DND-41 (cell line): ENCODE data around the gene RPGRIP1L.

ENCODE experiments used
- ATAC-seq: fragments of 200-7000 bp; cut with Tn5 transposase; 3 replicates; pipeline ENCODE4 v1.9.1; 2021; ENCODE audit warnings: low read depth; ENCODE audit not compliant: insufficient read depth
- DNase-seq: peaks from one replicate; pipeline ENCODE4 v3.0.0-alpha.2; 2020
- H2AFZ ChIP-seq: 2 replicates; pipeline ENCODE4 v1.6.0; 2012; ENCODE audit warnings: low read depth, low read length
- H3K27ac ChIP-seq: 2 replicates; pipeline ENCODE4 v1.5.1; 2012; ENCODE audit warnings: low read length, inconsistent platforms
- H3K27me3 ChIP-seq: fragments of 200-600 bp; sonication (generic); 2 replicates; pipeline ENCODE4 v1.6.0; 2012; ENCODE audit warnings: low read length, mild to moderate bottlenecking, inconsistent platforms; ENCODE audit not compliant: insufficient read depth, poor library complexity
- H3K36me3 ChIP-seq: 2 replicates; pipeline ENCODE4 v1.5.1; 2012; ENCODE audit warnings: low read length, inconsistent platforms; ENCODE audit not compliant: insufficient read depth
- H3K4me1 ChIP-seq: 2 replicates; pipeline ENCODE4 v1.5.1; 2012; ENCODE audit warnings: mild to moderate bottlenecking, low read length; ENCODE audit not compliant: insufficient read depth
- H3K4me2 ChIP-seq: 2 replicates; pipeline ENCODE4 v1.6.0; 2012; ENCODE audit warnings: mild to moderate bottlenecking, moderate library complexity, low read length, inconsistent platforms; ENCODE audit not compliant: insufficient read depth
- H3K4me3 ChIP-seq, 2 experiments: fragments of 200-600 bp in 1 of 2; shearing (Covaris generic) in 1 of 2; 2 replicates each; pipeline ENCODE4 v1.5.1; 2012 to 2016; ENCODE audit warnings: inconsistent platforms in 2 of 2, low read length in 2 of 2, mild to moderate bottlenecking in 2 of 2, low read depth in 1 of 2, moderate library complexity in 1 of 2
- H3K79me2 ChIP-seq: 2 replicates; pipeline ENCODE4 v1.6.0; 2012; ENCODE audit warnings: low read length, inconsistent platforms; ENCODE audit not compliant: insufficient read depth
- H3K9ac ChIP-seq: 2 replicates; pipeline ENCODE4 v1.6.0; 2012; ENCODE audit warnings: low read depth, mild to moderate bottlenecking, inconsistent platforms, low read length, moderate library complexity
- H3K9me3 ChIP-seq: 2 replicates; pipeline ENCODE4 v1.5.1; 2012; ENCODE audit warnings: low read length, moderate library complexity, mild to moderate bottlenecking, inconsistent platforms; ENCODE audit not compliant: insufficient read depth, severe bottlenecking
- H4K20me1 ChIP-seq: 2 replicates; pipeline ENCODE4 v1.6.0; 2012; ENCODE audit warnings: low read length; ENCODE audit not compliant: insufficient read depth
- EZH2 ChIP-seq: IDR thresholded peaks from 3 replicates; pipeline ENCODE4 v1.6.1; 2012; ENCODE audit warnings: borderline replicate concordance, low read depth, mild to moderate bottlenecking, moderate library complexity, low read length, inconsistent platforms; ENCODE audit not compliant: severe bottlenecking
- TF ChIP-seq, protein P1 (sequence below): IDR thresholded peaks from 2 replicates; pipeline ENCODE4 v1.5.1; 2012; ENCODE audit warnings: borderline replicate concordance, low read length, moderate library complexity, mild to moderate bottlenecking; ENCODE audit not compliant: poor library complexity, severe bottlenecking; ENCODE audit errors: extremely low read depth

The RPGRIP1L gene

DNA sequence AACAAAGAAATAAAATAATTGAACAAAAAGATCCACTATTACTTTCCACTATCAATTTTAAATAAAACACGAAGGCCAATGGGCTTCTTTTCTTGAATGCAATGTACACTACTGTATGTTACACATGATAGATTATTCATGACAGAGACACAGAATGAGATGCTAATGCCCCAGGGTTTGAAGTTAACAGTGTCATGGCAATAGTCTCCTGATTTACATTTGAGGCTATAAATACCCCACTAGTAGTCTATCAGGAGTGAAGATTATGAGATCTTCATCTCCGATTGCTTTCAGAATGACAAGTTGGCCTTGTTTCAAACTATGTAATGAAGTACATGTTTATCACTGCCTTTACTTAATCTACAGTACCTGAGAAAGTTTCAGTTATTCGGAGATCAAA is 84.4 kb downstream of the RPGRIP1L start:
- no peak overlapping the region for H3K4me2 ChIP-seq

DNA sequence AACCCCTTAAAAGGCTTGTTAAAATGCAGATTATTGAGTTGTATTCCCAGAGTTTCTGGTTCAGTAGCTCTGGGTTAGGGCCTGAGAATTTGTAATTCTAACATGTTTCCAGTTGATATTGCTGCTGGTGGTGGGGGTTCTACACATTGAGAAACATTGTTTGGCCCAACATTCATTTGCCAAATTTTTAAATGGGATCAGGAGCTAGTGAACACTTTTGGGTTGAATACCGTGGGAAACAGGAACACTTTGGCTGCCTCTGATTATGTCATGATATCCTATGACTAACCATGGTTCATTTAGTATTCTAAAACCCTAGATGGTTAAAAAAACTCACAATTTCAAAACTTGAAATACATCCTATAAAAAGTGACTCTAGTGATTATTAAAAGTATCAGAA is 89.3 kb downstream of the RPGRIP1L start:
- Histone ChIP-seq H3K36me3 (peaks cover 4% of the 10 kb centered on the region; the same call in 1 of the 2 replicates), H3K79me2 (no peaks in the 10 kb centered on the region), H3K4me2 (no peak overlapping the region), H3K9me3 (no peaks in the 10 kb centered on the region), H3K4me3 (no peak overlapping the region), H3K9ac (no peak overlapping the region), H3K27ac (no peak overlapping the region), H4K20me1 (no peaks in the 10 kb centered on the region), H2AFZ (no peak overlapping the region), H3K27me3 (no peaks in the 10 kb centered on the region), H3K4me1 (no peaks in the 10 kb centered on the region)
- TF ChIP-seq, protein P1, sequence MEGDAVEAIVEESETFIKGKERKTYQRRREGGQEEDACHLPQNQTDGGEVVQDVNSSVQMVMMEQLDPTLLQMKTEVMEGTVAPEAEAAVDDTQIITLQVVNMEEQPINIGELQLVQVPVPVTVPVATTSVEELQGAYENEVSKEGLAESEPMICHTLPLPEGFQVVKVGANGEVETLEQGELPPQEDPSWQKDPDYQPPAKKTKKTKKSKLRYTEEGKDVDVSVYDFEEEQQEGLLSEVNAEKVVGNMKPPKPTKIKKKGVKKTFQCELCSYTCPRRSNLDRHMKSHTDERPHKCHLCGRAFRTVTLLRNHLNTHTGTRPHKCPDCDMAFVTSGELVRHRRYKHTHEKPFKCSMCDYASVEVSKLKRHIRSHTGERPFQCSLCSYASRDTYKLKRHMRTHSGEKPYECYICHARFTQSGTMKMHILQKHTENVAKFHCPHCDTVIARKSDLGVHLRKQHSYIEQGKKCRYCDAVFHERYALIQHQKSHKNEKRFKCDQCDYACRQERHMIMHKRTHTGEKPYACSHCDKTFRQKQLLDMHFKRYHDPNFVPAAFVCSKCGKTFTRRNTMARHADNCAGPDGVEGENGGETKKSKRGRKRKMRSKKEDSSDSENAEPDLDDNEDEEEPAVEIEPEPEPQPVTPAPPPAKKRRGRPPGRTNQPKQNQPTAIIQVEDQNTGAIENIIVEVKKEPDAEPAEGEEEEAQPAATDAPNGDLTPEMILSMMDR: no peak
- no peak for TF ChIP-seq EZH2
- ATAC-seq (no peak), DNase-seq (no peak)

More for the DNA sequence above, 84.4 kb downstream of the RPGRIP1L start:
- H3K79me2 ChIP-seq: no peaks in the 10 kb centered on the region
- no peak for DNase-seq
- no peaks in the 10 kb centered on the region for H4K20me1 ChIP-seq
- no peak overlapping the region for H3K9ac ChIP-seq
- no peaks in the 10 kb centered on the region for H3K4me1 ChIP-seq
- no peak for ATAC-seq
- H3K36me3 ChIP-seq: no peaks in the 10 kb centered on the region
- H2AFZ ChIP-seq: no peak overlapping the region
- no peak overlapping the region for H3K27ac ChIP-seq
- H3K4me3 ChIP-seq: no peak overlapping the region
- TF ChIP-seq, protein P1: no peak
- TF ChIP-seq EZH2: no peak
- no peaks in the 10 kb centered on the region for H3K9me3 ChIP-seq
- no peaks in the 10 kb centered on the region for H3K27me3 ChIP-seq

DNA sequence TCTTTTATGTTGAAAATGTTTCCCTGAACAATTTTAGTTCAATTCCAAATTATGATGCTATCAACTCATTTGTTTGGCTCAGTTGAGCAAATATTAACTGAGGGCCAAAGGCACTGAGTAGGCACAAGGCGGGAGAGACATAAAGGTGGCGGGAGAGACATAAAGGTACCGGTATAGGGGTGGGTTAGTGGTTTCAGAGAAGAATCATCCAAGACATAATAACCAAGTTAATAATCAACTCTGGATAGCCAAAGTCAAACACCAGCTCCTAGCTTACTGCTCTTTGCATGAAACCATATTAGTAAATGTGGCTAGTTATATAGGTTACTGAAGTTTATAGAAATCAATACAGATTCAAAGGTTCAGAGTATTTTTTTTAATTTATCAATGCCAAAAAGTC is 91.7 kb downstream of the RPGRIP1L start:
- H3K4me2 ChIP-seq: no peak overlapping the region
- no peak for DNase-seq
- no peaks in the 10 kb centered on the region for H4K20me1 ChIP-seq
- no peak overlapping the region for H3K27ac ChIP-seq
- no peaks in the 10 kb centered on the region for H3K79me2 ChIP-seq
- no peaks in the 10 kb centered on the region for H3K9me3 ChIP-seq
- H3K27me3 ChIP-seq: no peaks in the 10 kb centered on the region
- no peak overlapping the region for H2AFZ ChIP-seq
- ATAC-seq: no peak
- no peaks in the 10 kb centered on the region for H3K4me1 ChIP-seq
- H3K4me3 ChIP-seq: no peak overlapping the region
- peaks cover 4% of the 10 kb centered on the region; the same call in 1 of the 2 replicates for H3K36me3 ChIP-seq
- TF ChIP-seq, protein P1: no peak
- TF ChIP-seq EZH2: no peak
- H3K9ac ChIP-seq: no peak overlapping the region

DNA sequence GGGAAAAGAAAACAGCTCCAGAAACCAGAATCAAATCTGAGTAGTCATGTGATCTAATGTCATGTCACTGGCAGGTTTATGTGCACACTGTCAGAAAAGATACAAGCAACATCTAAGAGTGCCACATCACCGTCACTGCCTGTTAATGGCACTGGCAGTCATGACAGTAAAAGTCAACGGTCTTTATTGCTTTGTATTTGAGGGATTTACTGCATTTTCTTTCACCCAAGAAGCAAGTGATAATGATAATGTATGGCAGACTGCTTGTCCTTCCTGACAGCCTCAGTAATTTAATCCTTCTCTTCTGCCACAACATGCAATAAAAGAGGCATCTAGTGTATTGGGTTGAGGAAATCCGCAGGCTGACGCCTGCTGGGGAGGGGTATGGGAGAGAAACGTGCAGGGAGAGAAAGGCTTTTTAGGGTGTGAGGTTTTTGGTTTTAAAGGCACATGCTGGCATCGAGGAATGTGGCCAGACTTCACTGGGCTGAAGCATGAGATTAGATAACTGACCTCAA is 92.4 kb downstream of the RPGRIP1L start:
- no peak overlapping the region for H3K9ac ChIP-seq
- no peak for DNase-seq
- no peaks in the 10 kb centered on the region for H3K79me2 ChIP-seq
- H3K9me3 ChIP-seq: no peaks in the 10 kb centered on the region
- no peak for ATAC-seq
- H3K27ac ChIP-seq: no peak overlapping the region
- TF ChIP-seq EZH2: no peak
- TF ChIP-seq, protein P1: no peak
- H2AFZ ChIP-seq: no peak overlapping the region
- no peaks in the 10 kb centered on the region for H4K20me1 ChIP-seq
- no peaks in the 10 kb centered on the region for H3K27me3 ChIP-seq
- H3K4me1 ChIP-seq: no peaks in the 10 kb centered on the region
- no peak overlapping the region for H3K4me3 ChIP-seq
- no peak overlapping the region for H3K4me2 ChIP-seq
- peaks cover 4% of the 10 kb centered on the region; the same call in 1 of the 2 replicates for H3K36me3 ChIP-seq
